GM19324 (cell line): ENCODE measurements around the gene HS3ST4.

ENCODE experiments used
- ATAC-seq: cut with Tn5 transposase; IDR thresholded peaks from one replicate; pipeline ENCODE4 v1.9.1; 2021; ENCODE audit warnings: mild to moderate bottlenecking, moderate library complexity; ENCODE audit not compliant: unreplicated experiment, low FRiP score

HS3ST4 gene

DNA sequence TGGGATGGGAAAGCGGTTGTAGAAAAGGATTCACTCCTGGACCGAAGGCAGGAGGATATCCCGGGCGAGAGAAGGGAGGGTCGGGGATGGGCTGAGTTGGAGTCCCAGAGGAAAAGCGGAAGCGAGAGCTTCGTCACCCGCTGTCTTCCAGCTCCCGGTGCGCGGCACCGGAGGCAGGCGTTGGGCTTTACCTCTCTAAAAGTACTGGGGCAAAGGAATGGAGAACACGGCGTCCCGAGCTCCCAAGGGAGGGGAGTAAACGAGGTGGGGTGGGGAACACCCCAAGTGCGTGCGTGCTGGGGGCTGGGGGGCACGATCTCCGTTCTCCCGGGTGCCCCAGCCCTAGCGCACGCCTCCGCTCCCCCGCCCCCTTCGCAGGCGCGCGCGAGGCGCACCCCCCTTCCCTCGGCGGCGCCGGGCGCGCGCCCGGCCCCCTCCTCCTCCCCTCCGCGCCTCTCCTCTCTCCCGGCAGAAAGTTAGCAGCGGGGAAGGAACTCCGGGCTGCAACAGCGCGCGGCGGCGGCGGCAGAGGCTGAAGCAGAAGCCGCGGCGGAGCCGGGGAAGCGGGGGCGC is at the start of gene HS3ST4:
Gene HS3ST4 (plus strand): TSS at position 441 of the 573 bp plus-strand sequence.
- no peak for ATAC-seq

DNA sequence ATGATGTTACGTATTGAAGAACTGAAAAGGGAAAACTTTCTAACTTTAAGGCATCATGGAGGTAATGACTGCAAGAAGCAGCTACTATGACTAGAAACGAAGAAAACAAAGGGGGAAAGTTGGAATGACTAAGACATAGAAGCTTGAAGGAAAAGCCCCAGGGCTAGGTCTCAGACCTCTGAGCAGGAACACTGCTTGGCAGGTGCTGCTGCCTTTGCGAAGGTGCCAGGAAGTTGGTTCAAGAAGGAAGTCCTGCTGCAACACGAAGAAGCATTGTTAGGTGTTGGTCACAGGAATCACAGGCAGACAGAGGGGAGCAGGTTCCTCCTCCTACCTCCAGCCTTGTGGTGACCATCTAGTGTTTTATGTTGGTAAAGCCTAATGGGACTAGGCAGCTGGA is 48.1 kb upstream of the HS3ST4 start:
- ATAC-seq: no peak

DNA sequence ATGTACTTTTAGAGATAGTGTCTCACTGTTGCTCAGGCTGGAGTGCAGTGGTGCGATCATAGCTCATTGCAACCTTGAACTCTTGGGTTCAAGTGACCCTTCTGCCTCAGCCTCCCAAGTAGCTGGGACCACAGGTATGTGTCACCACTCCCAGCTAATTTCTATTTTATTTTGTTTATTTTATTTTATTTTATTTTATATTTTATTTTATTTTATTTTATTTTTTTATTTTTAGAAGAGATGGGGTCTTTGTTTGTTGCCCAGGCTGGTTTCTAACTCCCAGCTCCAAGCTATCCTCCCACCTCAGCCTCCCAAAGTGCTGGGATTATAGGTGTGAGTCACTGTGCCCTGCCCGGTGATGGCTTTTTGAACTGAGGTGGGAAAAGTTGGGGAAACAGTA is 35.1 kb upstream of the HS3ST4 start:
- ATAC-seq: no peak

DNA sequence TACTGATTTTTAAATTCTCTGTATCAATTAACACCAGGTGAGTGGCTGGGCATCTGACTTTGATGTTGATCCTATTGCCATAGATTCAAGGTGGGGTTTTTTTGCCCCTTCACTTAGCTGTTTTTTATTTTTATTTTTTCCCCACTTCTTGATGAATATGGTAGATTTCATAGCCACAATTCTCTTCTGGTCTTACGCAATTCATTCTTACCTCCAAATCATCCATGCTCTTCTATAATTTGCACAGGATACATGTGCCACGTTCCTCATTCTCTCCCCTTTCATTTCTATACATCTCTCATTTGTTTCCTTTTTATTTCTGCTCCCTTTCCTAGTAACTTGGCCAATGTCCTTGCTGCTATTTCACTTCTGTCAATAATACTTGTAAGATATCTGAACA is 14.9 kb upstream of the HS3ST4 start:
- ATAC-seq: no peak

GRCh38 chr16:25679511-25679910 is 12.2 kb upstream of the HS3ST4 start:
- no peak for ATAC-seq

- no peak for ATAC-seq
Measured at GRCh38 chr16:25689137-25689836, 2.5 kb upstream of the HS3ST4 start.

GRCh38 chr16:25690552-25691143 is 1.1 kb upstream of the HS3ST4 start:
- ATAC-seq: no peak

GRCh38 chr16:25692351-25692741 is 587 bp downstream of the HS3ST4 start:
- no peak for ATAC-seq

- ATAC-seq: no peak
Measured at GRCh38 chr16:25692742-25693508, 1.2 kb downstream of the HS3ST4 start.

- ATAC-seq: no peak
Measured at GRCh38 chr16:25693631-25694030, 1.9 kb downstream of the HS3ST4 start.

DNA sequence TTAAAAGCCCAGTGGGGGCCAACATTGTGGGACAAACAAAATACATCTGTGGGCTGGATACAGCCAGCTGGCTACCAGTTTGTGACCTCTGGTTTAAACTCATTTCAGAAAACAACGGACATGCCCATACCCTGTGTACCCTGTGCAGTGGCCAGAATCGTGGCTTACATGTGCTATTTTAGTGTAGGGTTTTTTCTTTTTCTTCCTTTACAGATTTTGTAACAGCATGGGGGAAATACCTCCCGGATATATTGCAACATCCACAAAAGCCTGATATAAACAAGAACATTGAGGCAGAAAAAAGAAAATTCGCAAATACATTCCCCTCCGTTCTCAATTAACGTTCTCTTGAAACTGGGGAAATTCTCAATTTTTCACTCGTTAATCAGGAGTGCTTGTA is 7.3 kb downstream of the HS3ST4 start:
- no peak for ATAC-seq

DNA sequence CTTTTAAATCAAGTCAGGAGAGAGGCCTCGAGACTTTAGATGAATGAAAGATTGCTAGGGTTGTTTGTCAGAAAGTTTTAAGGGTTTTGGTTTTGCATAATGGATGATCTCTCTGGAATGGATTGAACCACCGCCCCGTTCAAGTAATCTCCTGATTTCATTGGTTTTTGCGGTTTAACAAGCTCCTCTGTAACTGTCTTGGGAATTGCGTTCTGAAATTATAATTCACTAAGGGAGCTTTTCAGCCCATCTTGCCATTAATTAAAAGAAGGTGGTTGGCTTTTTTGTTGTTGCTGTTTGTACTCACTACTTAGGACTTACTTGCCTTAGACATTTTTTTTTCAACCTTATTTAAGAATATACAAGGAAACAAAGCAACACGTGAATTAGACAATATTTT is 8.8 kb downstream of the HS3ST4 start:
- no peak for ATAC-seq

DNA sequence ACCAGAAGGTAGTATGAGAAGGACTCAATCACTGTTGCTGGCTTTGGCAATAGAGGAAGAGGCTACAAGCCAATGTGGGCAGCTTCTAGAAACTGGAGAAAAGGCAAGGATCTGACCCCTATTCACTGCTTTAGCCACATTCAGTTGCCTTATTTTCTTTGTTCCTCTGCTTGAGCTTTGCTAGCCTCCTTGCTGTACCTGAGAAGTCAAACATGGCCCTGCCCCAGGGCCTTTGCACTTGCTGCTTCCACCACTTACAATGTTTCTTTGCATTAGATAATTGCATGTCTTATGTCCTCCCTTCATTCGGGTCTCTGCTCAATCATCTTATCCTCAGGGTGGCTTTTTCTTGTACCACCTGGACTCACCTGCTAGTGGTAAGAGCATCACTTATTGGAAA is 15.8 kb downstream of the HS3ST4 start:
- no peak for ATAC-seq

DNA sequence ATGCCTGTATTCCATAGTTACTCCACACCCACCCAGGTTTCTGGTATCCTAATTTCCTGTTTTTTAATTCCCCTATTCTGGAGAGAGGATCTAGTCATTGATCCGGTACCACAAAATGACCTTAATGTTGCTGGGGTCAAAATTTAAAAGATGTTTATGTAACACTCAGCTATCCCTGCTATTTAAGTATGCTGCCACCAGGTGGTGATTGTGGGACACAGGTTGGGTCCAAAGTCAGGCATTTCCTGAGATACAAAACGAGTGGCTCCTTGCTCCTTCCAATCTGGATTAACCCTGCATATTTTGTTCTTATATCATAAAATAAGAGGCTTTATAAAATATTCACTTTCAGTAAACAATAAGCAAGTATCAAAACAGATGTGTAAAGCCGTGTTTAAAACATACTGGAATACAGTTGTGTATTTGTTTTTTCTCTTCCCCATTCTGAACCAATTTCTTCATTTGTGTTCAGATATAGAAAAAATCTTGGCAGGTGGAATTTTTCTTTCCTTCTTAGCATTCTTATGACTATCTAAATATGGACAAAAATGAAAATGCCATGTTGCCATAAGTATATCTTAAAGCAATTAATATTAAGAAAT is 16.3 kb downstream of the HS3ST4 start:
- ATAC-seq: no peak

GRCh38 chr16:25709213-25709612 is 17.5 kb downstream of the HS3ST4 start:
- ATAC-seq: no peak

DNA sequence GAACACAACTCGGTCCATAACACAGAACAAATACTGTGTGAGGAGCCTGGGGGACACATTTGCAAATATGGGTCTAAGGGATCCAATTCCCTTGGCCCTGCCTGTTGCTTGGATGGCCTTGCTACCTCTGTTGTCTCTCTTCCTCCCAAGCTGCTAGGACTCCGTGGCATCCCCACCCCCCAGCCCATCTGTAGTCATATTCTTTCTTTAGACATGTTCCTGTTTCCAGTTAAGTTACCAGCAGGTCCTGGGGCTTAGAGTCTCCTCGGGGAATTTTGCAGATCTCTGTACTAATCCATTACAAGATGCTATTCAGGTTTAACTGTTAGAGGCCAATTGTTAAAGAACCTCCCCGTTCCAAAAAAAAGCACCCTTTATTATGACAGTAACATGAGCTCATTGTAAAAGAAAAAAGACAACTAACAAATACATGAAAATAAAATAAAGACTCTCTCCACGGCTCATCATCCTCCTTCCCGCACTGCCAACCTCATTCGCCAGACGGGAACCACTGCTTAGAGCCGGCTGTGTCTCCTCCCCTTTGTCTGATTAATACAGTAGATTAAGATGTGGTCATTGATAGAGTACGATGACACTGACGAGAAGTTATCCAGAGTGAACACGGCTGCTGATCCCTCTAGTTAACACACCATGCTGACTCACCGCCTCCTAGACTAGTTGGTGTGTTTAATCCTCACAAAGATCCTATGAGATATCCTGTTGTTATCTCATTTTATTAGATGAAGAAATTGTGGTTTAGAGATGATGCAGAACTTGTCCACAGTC is 22.2 kb downstream of the HS3ST4 start:
- ATAC-seq: no peak

DNA sequence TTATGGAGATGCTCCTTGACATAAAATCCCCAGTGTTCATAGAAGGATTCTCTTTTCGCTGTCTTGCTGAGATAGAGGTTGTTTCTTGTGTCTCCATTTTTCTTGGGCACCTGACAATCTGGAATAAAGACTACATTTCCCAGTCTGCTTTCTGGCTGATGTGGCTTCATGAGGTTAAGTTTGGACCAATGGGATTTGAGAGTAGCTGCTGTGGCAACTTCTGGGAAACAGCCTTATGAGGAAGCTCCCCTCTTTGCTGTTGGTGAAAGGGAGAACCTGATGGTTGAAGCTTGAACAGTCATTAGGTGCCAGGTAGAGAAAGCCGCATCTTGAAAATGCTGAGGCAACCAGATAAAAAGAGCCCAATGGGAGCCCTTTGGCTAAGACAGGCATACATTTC is 24.4 kb downstream of the HS3ST4 start:
- no peak for ATAC-seq

- no peak for ATAC-seq
Measured at GRCh38 chr16:25721439-25721838, 29.7 kb downstream of the HS3ST4 start.

- ATAC-seq: no peak
Measured at GRCh38 chr16:25726430-25727098, 34.8 kb downstream of the HS3ST4 start.
